Measurements from ENCODE around the gene MST1. TPM values are rescaled to one million over a fixed set of nuclear protein-coding genes. Genes with fewer than 3 reads are reported as not detected.
A peak's percentile ranks its signal among the peaks of the same experiment; 100 is the strongest.
"Not testable (repeated sequence)": the region's sequence is repeated elsewhere in the genome, so short reads cannot be mapped to it uniquely, and the experiment has no call there.

MST1 gene
- total RNA-seq, 1 experiment from 2014 or later: 19.8 TPM

DNA sequence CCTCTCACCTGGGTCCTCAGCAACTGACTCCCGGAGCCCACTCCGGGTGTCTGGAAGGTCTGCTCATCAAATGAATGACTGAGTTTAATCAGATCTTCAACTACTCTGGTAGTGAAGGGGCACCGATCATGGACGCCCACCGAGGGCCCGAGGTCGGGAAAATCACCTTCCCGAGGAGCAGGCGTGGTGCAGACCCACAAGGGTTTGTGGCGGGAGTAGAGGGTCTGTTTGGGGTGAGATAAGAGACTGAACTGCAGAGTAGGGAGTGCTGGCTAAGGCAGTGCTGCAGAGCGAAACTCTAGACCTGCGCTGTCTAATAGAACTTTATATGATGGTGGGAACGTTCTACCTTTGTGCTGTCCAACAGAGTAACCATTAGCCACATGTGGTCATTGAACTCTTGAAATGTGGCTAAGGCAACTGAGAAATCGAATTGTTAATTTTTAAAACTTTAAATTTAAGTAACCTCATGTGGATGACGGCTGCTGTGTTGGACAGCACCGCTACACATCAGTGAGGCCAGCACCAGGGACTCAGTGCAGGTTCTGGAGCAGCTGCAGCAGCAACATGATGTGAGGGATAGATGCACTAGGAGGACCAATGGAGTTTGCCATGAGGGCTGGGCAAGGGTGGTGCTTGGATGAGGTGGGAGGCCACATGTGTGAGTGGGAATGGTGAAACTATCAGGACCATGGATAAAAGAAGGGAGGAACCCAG, 792 bp upstream of the MST1 start:
- Histone ChIP-seq H3K79me2 (ENCODE audit: low read length) (peaks cover 39% of the 10 kb centered on the region), H3K9ac (ENCODE audit: low read length) (peak overlapping the region; percentile 86), H3K4me1 (ENCODE audit: low read length) (peaks cover 21% of the 10 kb centered on the region), H3K27ac (ENCODE audit: low read length) (peak overlapping the region; percentile 72; the same call in 1 of the 2 replicates), H3K4me3 (ENCODE audit: low read length) (peak overlapping the region; percentile 85), H3K4me2 (ENCODE audit: low read depth, low read length, poor library complexity, severe bottlenecking) (peak overlapping the region; percentile 79)
- DNase-seq: peak; percentile 55
- H3K27me3 ChIP-seq (ENCODE audit: low read length); H3K36me3 ChIP-seq (ENCODE audit: insufficient read depth, low read length); H3K9me3 ChIP-seq (ENCODE audit: low read length); H3K9me2 ChIP-seq (replicated peaks; ENCODE audit: insufficient read depth, low read length); H4K20me1 ChIP-seq (ENCODE audit: insufficient read depth, low read depth, low read length); H2AFZ ChIP-seq (ENCODE audit: low read length): not testable (repeated sequence)

DNA sequence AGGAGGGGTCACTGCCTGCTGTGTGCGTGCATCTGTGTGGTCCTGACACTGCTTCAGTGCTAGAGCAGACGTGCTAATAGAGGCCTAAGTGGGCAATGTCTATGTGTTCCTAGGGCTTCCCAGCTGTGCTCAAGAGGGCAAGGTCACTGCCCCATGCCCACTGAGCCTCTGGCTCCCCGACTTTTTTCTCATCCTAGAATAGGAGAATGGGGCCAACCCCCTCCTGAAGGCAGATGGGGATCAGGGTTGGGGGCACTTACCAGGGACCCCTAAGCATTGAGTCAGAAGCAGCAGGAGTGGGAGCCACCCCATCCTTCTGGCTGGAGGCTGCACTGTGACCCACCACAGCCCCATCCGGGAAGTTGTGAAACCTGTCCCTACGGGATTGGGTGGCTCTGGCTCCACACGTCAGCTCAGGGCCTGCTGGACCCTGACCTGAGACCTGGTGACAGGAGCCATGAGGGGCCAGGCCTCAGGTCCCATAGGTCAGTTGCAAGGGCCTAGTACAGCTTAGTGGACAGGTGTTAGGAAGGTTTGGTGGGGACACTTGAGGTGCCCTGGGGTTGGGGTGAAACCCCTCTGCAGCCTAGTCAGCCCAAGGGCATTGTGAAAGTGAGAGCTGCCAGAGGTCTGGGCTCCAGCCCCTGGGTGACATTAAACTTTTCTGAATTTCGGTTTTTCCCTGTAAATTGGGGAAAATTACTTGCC, 782 bp downstream of the MST1 start:
- Histone ChIP-seq H3K27ac (ENCODE audit: low read length) (peak overlapping the region; percentile 72), H3K4me2 (ENCODE audit: low read depth, low read length, poor library complexity, severe bottlenecking) (peak overlapping the region; percentile 79), H2AFZ (ENCODE audit: low read length) (peak overlapping the region; percentile 28; the same call in 1 of the 2 replicates), H3K79me2 (ENCODE audit: low read length) (peaks cover 31% of the 10 kb centered on the region), H3K4me3 (ENCODE audit: low read length) (peak overlapping the region; percentile 85), H3K9ac (ENCODE audit: low read length) (peak overlapping the region; percentile 86), H3K4me1 (ENCODE audit: low read length) (peaks cover 21% of the 10 kb centered on the region)
- H3K9me2 ChIP-seq (replicated peaks; ENCODE audit: insufficient read depth, low read length); H3K36me3 ChIP-seq (ENCODE audit: insufficient read depth, low read length); H4K20me1 ChIP-seq (ENCODE audit: insufficient read depth, low read depth, low read length); H3K27me3 ChIP-seq (ENCODE audit: low read length); H3K9me3 ChIP-seq (ENCODE audit: low read length): not testable (repeated sequence)
- DNase-seq: peak; percentile 62

DNA sequence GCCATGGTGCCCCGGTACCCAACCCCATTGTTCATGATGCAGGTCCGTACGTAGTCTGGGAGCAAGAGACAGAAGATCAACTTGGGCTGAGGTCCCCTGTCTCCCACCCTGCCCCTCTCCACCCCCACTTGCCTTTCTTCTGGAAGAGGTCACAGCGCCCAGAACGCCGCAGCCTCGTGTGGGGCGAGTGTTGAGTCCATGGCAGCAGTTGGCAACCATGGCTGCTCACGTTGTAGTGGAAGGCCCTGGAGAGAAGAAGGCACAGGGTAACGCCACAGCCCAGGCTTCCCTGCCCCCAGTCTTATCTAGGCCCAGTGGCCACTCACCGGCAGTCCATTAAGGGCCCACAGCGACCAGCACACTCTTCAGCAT, 1.9 kb downstream of the MST1 start:
- not testable (repeated sequence) for H3K4me3 ChIP-seq (ENCODE audit: low read length); H3K27ac ChIP-seq (ENCODE audit: low read length); DNase-seq; H3K36me3 ChIP-seq (ENCODE audit: insufficient read depth, low read length); H3K9me2 ChIP-seq (replicated peaks; ENCODE audit: insufficient read depth, low read length); H3K27me3 ChIP-seq (ENCODE audit: low read length); H2AFZ ChIP-seq (ENCODE audit: low read length); H3K9me3 ChIP-seq (ENCODE audit: low read length); H3K4me2 ChIP-seq (ENCODE audit: low read depth, low read length, poor library complexity, severe bottlenecking); H4K20me1 ChIP-seq (ENCODE audit: insufficient read depth, low read depth, low read length); H3K9ac ChIP-seq (ENCODE audit: low read length)
- H3K4me1 ChIP-seq (ENCODE audit: low read length): peaks cover 21% of the 10 kb centered on the region
- peaks cover 26% of the 10 kb centered on the region for H3K79me2 ChIP-seq (ENCODE audit: low read length)

DNA sequence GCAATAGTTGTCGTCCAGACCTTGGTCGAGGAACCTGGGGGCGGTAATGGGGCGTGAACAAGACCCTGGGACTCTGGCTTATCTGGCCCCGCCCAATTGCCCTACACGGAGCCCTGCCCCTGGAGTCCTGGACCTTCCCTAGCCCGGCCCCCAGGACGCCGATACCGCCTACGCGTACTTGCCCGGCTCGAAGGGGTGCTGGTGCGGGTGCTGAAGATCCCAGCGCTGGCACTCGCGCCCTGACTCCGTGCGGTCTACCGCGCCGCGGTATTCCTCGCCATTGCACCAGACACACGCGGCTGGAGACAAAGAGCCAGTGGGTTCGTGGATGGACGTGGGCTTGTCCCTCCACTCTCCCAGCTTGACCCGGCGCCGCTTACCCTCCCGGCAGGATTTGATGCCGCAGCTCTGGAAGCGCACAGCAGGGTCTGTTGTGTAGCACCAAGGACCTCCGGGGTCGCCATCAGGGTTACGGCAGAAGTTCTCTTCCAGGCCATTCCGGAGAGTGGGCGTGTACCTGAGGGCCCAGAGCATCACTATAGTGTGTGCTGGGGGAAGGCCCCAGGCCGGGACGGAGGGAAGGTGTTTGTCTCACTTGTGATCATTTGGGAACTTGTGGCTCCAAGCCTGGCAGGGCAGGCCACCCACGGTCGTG, 2.4 kb downstream of the MST1 start:
- H4K20me1 ChIP-seq (ENCODE audit: insufficient read depth, low read depth, low read length): not testable (repeated sequence)

DNA sequence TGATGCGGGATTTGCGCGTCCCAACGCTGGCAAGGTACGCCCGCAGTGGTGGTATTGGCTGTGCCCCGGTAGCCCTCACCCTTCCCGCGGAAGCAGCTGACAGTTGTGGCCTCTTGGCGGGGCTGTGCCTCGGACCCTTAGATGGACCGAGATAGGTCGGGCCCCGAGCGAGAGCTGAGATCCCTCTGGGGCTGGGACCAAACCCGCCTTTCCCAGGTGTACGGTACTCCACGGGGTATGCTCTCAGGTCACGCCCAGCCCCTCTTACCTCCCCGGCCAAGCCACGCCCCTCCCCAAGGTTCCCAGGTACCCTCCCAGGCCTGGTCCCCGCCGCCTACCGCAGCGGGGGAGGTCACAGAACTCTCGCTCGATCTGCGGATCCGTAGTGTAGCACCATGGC, 2.9 kb downstream of the MST1 start:
- H3K9me3 ChIP-seq (ENCODE audit: low read length); DNase-seq; H2AFZ ChIP-seq (ENCODE audit: low read length); H3K27me3 ChIP-seq (ENCODE audit: low read length); H3K4me3 ChIP-seq (ENCODE audit: low read length); H3K27ac ChIP-seq (ENCODE audit: low read length); H3K4me2 ChIP-seq (ENCODE audit: low read depth, low read length, poor library complexity, severe bottlenecking); H3K36me3 ChIP-seq (ENCODE audit: insufficient read depth, low read length); H4K20me1 ChIP-seq (ENCODE audit: insufficient read depth, low read depth, low read length); H3K9ac ChIP-seq (ENCODE audit: low read length); H3K9me2 ChIP-seq (replicated peaks; ENCODE audit: insufficient read depth, low read length): not testable (repeated sequence)
- Histone ChIP-seq H3K4me1 (ENCODE audit: low read length) (peaks cover 21% of the 10 kb centered on the region), H3K79me2 (ENCODE audit: low read length) (peaks cover 19% of the 10 kb centered on the region)

More for the DNA sequence above, 2.4 kb downstream of the MST1 start:
- not testable (repeated sequence) for H3K27ac ChIP-seq (ENCODE audit: low read length); H3K9me2 ChIP-seq (replicated peaks; ENCODE audit: insufficient read depth, low read length); H3K4me3 ChIP-seq (ENCODE audit: low read length); H3K27me3 ChIP-seq (ENCODE audit: low read length); DNase-seq; H3K36me3 ChIP-seq (ENCODE audit: insufficient read depth, low read length); H3K9me3 ChIP-seq (ENCODE audit: low read length); H2AFZ ChIP-seq (ENCODE audit: low read length); H3K9ac ChIP-seq (ENCODE audit: low read length); H3K4me2 ChIP-seq (ENCODE audit: low read depth, low read length, poor library complexity, severe bottlenecking)
- Histone ChIP-seq H3K79me2 (ENCODE audit: low read length) (peaks cover 23% of the 10 kb centered on the region), H3K4me1 (ENCODE audit: low read length) (peaks cover 21% of the 10 kb centered on the region)

DNA sequence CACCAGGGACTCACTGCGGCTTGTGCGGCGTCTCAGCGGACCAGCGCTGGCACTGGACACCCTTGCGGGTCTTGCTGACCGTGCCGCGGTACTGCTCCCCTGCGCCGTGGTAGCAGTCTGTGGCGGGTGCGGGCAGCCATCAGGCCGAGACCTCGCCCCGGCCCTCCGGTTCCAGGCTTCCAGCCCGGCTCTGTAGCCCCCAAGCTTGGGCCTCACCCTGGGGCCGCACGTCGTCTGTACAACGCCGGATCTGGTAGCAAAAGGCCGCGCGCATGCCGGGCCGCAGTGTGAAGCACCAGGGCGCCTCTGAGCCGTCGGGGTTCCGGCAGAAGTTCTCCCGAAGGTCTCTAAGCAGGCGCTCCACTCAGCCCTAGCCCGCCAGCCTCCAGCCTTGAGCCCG, 3.4 kb downstream of the MST1 start:
- H3K4me2 ChIP-seq (ENCODE audit: low read depth, low read length, poor library complexity, severe bottlenecking); H3K27ac ChIP-seq (ENCODE audit: low read length); H4K20me1 ChIP-seq (ENCODE audit: insufficient read depth, low read depth, low read length); H3K9me3 ChIP-seq (ENCODE audit: low read length); H3K36me3 ChIP-seq (ENCODE audit: insufficient read depth, low read length); H3K9me2 ChIP-seq (replicated peaks; ENCODE audit: insufficient read depth, low read length); H2AFZ ChIP-seq (ENCODE audit: low read length); H3K4me3 ChIP-seq (ENCODE audit: low read length); H3K27me3 ChIP-seq (ENCODE audit: low read length); DNase-seq; H3K9ac ChIP-seq (ENCODE audit: low read length): not testable (repeated sequence)
- Histone ChIP-seq H3K4me1 (ENCODE audit: low read length) (peaks cover 16% of the 10 kb centered on the region), H3K79me2 (ENCODE audit: low read length) (peaks cover 14% of the 10 kb centered on the region)

DNA sequence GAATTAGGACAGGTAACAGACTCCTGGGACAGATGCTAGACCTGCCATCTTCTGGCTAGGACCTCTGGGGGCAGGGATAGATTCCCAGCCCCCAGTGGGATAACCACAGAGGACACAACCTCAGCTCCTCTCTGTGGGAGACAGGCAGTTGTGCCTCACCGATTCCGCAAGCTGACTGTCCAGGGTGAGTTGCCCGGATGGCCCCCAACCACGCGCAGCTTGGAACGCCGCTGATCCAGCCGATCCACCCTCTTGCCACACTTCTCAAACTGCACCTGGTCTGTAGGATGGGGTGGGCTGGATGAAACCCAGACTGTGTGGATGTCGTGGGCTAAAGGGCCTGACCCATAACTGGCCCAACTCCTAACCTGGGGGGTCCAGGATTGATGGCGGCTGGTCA, 4.2 kb downstream of the MST1 start:
- not testable (repeated sequence) for H3K4me1 ChIP-seq (ENCODE audit: low read length); H3K27ac ChIP-seq (ENCODE audit: low read length)

DNA sequence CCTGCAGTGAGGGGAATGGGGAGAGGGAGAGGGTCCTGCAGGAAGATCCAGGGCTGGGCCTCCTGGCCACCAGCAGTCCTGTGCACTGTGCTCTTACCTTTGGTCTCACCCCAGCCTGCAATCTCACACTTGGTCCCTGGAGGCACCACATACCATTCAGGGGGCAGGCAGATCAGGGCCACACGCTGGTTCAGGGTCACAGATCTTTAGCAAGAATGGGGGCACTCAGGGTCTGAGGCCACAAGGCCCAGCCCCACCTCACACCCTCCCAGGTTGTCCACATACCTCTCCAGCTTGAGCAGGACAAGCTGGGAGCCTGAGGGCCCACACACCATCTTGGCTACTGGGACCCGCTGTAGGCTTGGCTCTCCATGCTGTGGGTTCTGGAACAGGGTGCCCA, 4.8 kb downstream of the MST1 start:
- H3K27me3 ChIP-seq (ENCODE audit: low read length); H3K4me2 ChIP-seq (ENCODE audit: low read depth, low read length, poor library complexity, severe bottlenecking): not testable (repeated sequence)

More for the DNA sequence above, 4.2 kb downstream of the MST1 start:
- DNase-seq; H2AFZ ChIP-seq (ENCODE audit: low read length); H3K9me3 ChIP-seq (ENCODE audit: low read length); H3K4me2 ChIP-seq (ENCODE audit: low read depth, low read length, poor library complexity, severe bottlenecking); H3K9ac ChIP-seq (ENCODE audit: low read length); H3K27me3 ChIP-seq (ENCODE audit: low read length); H3K4me3 ChIP-seq (ENCODE audit: low read length); H4K20me1 ChIP-seq (ENCODE audit: insufficient read depth, low read depth, low read length); H3K9me2 ChIP-seq (replicated peaks; ENCODE audit: insufficient read depth, low read length); H3K79me2 ChIP-seq (ENCODE audit: low read length); H3K36me3 ChIP-seq (ENCODE audit: insufficient read depth, low read length): not testable (repeated sequence)

More for the DNA sequence above, 4.8 kb downstream of the MST1 start:
- H3K79me2 ChIP-seq (ENCODE audit: low read length); H3K9me3 ChIP-seq (ENCODE audit: low read length); H3K9ac ChIP-seq (ENCODE audit: low read length); DNase-seq; H3K4me3 ChIP-seq (ENCODE audit: low read length); H2AFZ ChIP-seq (ENCODE audit: low read length); H3K4me1 ChIP-seq (ENCODE audit: low read length); H3K9me2 ChIP-seq (replicated peaks; ENCODE audit: insufficient read depth, low read length); H4K20me1 ChIP-seq (ENCODE audit: insufficient read depth, low read depth, low read length); H3K36me3 ChIP-seq (ENCODE audit: insufficient read depth, low read length); H3K27ac ChIP-seq (ENCODE audit: low read length): not testable (repeated sequence)
